ENCODE results near the gene MYCBPAP. TPM values are rescaled to one million over a fixed set of nuclear protein-coding genes. Genes with fewer than 3 reads are reported as not detected.
A peak's percentile ranks its signal among the peaks of the same experiment; 100 is the strongest.

MYCBPAP gene
- total RNA-seq, 6 experiments from 2014 or later = 0.51 TPM; not detected in 5

DNA sequence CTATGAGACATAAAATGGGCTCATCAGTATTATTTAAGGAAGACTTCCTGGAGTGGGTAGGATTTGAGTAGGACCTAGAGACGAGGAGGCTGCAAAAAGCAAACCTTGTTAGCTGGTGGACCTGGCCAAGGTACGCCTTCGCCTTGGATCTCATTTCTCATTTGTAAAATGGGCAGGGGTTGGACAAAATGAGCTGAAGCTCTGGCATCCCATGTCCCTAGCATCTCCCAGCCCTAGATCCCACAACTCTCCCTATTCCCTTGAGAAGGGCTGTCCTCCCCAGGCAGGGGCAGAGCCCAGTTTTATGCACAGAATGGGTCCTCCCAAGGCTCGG lies 38.4 kb downstream of the MYCBPAP start:
- TF ChIP-seq POLR2A (IDR thresholded peaks at IDR 0.05) = no peak
- TF ChIP-seq, protein P1, sequence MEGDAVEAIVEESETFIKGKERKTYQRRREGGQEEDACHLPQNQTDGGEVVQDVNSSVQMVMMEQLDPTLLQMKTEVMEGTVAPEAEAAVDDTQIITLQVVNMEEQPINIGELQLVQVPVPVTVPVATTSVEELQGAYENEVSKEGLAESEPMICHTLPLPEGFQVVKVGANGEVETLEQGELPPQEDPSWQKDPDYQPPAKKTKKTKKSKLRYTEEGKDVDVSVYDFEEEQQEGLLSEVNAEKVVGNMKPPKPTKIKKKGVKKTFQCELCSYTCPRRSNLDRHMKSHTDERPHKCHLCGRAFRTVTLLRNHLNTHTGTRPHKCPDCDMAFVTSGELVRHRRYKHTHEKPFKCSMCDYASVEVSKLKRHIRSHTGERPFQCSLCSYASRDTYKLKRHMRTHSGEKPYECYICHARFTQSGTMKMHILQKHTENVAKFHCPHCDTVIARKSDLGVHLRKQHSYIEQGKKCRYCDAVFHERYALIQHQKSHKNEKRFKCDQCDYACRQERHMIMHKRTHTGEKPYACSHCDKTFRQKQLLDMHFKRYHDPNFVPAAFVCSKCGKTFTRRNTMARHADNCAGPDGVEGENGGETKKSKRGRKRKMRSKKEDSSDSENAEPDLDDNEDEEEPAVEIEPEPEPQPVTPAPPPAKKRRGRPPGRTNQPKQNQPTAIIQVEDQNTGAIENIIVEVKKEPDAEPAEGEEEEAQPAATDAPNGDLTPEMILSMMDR (IDR thresholded peaks at IDR 0.05) = no peak
- H3K36me3 ChIP-seq = no peaks in the 10 kb centered on the region
- H3K4me3 ChIP-seq = peak overlapping the region; percentile 59 to 75 (median 74)
- 58% methylated on average over 3 of the region's 4 CpGs for WGBS (ENCODE audit: insufficient coverage, low coverage, low lambda C conversion rate, missing lambda C conversion rate)
- peak overlapping the region in 2 of 3 donors; percentile 71 to 76 for H3K27ac ChIP-seq
- H3K9me3 ChIP-seq = no peaks in the 10 kb centered on the region
- DNase-seq = no peak
- ATAC-seq = no peak
- H3K4me1 ChIP-seq = peaks cover 0 to 33% (median 16%) of the 10 kb centered on the region in 4 donors
- no peaks in the 10 kb centered on the region for H3K27me3 ChIP-seq
- intact Hi-C loops (cut with DNase I) = loop anchor here in 1 of 2 donors (5.0 kb wide), 1 partner anchor 151 kb away; no protein-coding TSS in a partner anchor

DNA sequence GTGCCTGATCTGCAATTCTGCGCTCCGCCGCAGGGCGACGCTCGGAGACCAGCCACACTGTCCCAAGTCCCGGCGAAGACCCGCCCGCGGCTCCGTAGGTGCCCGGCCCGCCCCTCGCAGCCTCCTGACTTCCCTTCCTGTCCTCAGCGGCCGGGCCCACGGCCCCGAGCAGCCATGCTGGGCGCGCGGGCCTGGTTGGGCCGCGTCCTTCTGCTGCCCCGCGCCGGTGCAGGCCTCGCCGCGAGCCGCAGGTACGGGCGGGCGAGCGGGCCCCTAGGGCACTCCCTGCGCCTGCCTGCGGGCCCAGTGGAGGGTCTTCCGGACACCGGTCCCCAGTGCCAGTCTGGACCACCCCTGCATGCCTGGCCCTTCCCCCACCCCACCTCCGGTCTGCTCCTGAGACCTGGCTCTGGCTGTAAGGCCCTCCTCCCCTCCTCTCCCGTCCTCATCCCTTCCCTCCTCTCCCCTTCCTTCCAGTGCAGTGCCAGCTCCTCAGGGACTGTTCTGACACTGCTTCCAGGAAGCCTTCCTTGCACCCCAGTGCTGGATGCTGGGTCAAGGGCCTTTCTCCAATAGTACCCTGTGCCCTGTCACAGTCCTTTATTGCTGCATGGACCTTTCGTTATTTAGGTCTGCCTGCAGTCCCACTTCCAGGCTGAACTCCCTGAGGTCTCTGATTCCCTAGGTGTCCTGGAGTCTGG lies 38.9 kb downstream of the MYCBPAP start, which contains the start of gene SPATA20:
TSS of gene SPATA20 (plus strand) at position 140 of the 701 bp plus-strand sequence. CDS start at position 175, 35 bp downstream.
- H3K4me1 ChIP-seq = peaks cover 0 to 33% (median 16%) of the 10 kb centered on the region in 4 donors

DNA sequence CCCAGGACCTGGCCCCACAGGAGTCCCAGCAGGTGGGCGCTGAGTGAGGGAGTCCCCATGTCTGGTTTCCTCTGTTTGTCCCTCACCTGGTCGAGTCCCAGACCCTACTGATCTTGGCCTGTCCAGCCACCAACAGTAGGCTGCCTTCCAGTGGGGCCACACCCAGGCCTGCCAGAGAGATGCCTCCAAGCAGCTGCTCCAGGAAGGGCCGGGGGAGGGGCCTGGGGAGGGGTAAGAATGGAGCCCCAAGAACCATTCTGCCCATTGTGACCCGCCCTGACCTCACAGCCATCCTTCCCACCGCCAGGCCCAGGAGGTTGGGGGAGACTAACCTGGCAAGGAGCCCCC lies 39.5 kb downstream of the MYCBPAP start:
- TF ChIP-seq, protein P1 (IDR thresholded peaks at IDR 0.05) = no peak
- no peak for TF ChIP-seq POLR2A (IDR thresholded peaks at IDR 0.05)
- DNase-seq (peak in 1 of 3 donors; percentile 38), ATAC-seq (no peak)
- WGBS (ENCODE audit: insufficient coverage, low coverage, low lambda C conversion rate, missing lambda C conversion rate) = no CpG with 5 or more reads among the region's 5 CpGs
- Histone ChIP-seq H3K27ac (peak overlapping the region in 1 of 3 donors; percentile 71), H3K36me3 (no peaks in the 10 kb centered on the region), H3K4me3 (peak overlapping the region in 2 of 3 donors; percentile 59 to 74), H3K9me3 (no peaks in the 10 kb centered on the region), H3K4me1 (peaks cover 0 to 28% (median 13%) of the 10 kb centered on the region in 4 donors), H3K27me3 (no peaks in the 10 kb centered on the region)
- intact Hi-C loops (cut with DNase I) = loop anchor here in 1 of 2 donors (5.0 kb wide), 1 partner anchor 150 kb away; no protein-coding TSS in a partner anchor

More for the DNA sequence above, 38.9 kb downstream of the MYCBPAP start, which contains the start of gene SPATA20:
- ATAC-seq (peak; percentile 79 to 85 (median 80)), DNase-seq (peak; percentile 91 to 93 (median 93))
- H3K36me3 ChIP-seq = no peaks in the 10 kb centered on the region
- no peaks in the 10 kb centered on the region for H3K27me3 ChIP-seq
- H3K4me3 ChIP-seq = peak within 1 kb of the TSS; percentile 59 to 75 (median 74)
- TF ChIP-seq, protein P1 (IDR thresholded peaks at IDR 0.05) = peak; percentile 94 to 99 (median 97)
- peak; percentile 92 for TF ChIP-seq POLR2A (IDR thresholded peaks at IDR 0.05)
- intact Hi-C loops (cut with DNase I) = loop anchor here in 1 of 2 donors (5.0 kb wide), 1 partner anchor 150 kb away; no protein-coding TSS in a partner anchor
- peak within 1 kb of the TSS; percentile 71 to 76 (median 71) for H3K27ac ChIP-seq
- WGBS (ENCODE audit: insufficient coverage, low coverage, low lambda C conversion rate, missing lambda C conversion rate) = 6% methylated on average over 4 of the region's 42 CpGs
- H3K9me3 ChIP-seq = no peaks in the 10 kb centered on the region

DNA sequence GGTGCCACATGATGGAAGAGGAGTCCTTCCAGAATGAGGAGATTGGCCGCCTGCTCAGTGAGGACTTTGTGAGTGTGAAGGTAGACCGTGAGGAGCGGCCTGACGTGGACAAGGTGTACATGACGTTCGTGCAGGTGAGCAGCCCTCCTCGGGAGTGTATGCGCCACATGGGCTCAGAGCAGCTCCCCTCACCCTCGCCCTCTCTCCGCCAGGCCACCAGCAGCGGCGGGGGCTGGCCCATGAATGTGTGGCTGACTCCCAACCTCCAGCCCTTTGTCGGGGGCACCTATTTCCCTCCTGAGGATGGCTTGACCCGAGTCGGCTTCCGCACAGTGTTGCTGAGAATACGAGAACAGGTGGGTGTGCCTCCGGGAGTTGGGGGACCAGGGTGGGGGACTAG lies 40.6 kb downstream of the MYCBPAP start:
- H3K4me3 ChIP-seq = no peak overlapping the region
- no peak for TF ChIP-seq POLR2A (IDR thresholded peaks at IDR 0.05)
- TF ChIP-seq, protein P1 (IDR thresholded peaks at IDR 0.05) = no peak
- H3K27me3 ChIP-seq = no peaks in the 10 kb centered on the region
- WGBS (ENCODE audit: insufficient coverage, low coverage, low lambda C conversion rate, missing lambda C conversion rate) = 66% methylated on average over 3 of the region's 18 CpGs
- H3K27ac ChIP-seq = peak overlapping the region in 1 of 3 donors; percentile 53
- peaks cover 0 to 28% (median 11%) of the 10 kb centered on the region in 4 donors for H3K4me1 ChIP-seq
- H3K9me3 ChIP-seq = no peaks in the 10 kb centered on the region
- DNase-seq = no peak
- no peak for ATAC-seq
- H3K36me3 ChIP-seq = no peaks in the 10 kb centered on the region
- intact Hi-C loops (cut with DNase I) = loop anchor here in 1 of 2 donors (5.0 kb wide), 1 partner anchor 148 kb away; no protein-coding TSS in a partner anchor

All from right lobe of liver (tissue), 6 donors.